ENCODE results near the gene CUZD1.

Gene CUZD1

DNA sequence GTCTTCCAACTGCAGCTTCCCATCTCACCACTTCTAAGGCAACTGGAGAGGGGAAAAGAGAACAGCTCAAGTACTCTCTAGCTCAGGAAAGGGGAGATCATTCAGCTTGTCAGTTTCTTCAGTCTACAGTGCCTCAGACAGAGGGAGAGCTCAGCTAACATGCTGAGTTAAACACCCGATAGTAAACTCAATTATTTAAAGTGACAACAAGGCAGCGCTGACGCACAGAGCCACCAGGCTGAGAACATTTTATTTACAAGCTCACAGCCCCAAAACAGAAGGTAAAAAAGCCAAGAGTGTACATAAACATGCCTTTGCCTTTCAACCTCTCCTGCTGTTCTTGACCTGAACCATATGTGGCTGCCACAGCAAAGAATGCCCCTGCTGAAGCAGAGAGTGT is 10.1 kb upstream of the CUZD1 start:
- no peak for DNase-seq (ENCODE audit: low spot score)

DNA sequence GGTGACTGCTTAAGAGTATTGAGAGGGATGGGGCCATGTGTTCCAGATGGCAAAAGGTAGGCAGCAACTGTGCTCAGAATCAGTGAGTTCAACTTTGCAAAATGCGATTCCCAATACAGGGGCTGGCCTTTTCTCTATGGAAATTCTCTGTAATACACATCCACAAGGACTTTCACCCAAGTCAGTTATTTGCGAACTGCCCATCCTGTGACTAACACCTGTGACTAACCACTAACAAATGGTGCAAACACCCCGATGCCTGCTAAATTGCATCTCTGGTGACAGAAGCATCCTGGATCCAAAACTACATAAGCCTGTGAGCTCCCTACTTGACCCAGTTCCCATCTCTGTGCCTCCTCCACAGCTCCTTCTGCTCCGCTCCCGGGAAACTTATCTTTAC is 9.0 kb upstream of the CUZD1 start:
- DNase-seq (ENCODE audit: low spot score) = peak; percentile 81

DNA sequence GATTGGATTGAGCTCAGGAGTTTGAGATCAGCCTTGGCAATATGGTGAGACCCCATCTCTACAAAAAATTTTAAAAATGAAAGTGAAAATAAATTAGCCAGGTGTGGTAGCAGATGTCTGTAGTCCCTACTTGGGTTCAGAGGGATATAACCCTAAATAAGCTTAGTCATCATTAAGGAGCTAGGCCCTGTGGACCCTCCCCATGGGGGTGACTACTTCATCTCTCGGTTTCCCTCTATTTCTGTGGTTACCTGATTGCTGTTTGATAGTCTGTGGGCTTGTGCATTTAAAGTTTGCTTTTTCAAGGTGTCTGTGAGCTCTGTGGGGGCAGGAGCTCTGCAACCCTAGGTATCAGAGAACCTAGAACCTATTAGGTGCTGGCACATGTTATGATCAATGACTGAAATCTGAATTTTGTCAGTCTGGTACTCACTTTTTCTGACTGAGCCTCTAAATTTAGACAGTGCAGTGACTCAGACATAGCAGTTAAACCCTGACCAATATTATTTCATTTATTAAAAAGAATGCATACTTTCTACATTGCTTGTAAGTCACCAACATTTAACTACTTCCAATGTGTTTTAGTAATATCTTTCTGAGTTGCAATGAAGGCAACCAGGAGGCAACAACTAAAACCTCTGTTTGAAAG is 8.1 kb upstream of the CUZD1 start:
- no peak for DNase-seq (ENCODE audit: low spot score)

- DNase-seq (ENCODE audit: low spot score) = no peak
Measured at GRCh38 chr10:122852261-122852660, 6.6 kb upstream of the CUZD1 start.

GRCh38 chr10:122850705-122851640 is 5.3 kb upstream of the CUZD1 start:
- no peak for DNase-seq (ENCODE audit: low spot score)

DNA sequence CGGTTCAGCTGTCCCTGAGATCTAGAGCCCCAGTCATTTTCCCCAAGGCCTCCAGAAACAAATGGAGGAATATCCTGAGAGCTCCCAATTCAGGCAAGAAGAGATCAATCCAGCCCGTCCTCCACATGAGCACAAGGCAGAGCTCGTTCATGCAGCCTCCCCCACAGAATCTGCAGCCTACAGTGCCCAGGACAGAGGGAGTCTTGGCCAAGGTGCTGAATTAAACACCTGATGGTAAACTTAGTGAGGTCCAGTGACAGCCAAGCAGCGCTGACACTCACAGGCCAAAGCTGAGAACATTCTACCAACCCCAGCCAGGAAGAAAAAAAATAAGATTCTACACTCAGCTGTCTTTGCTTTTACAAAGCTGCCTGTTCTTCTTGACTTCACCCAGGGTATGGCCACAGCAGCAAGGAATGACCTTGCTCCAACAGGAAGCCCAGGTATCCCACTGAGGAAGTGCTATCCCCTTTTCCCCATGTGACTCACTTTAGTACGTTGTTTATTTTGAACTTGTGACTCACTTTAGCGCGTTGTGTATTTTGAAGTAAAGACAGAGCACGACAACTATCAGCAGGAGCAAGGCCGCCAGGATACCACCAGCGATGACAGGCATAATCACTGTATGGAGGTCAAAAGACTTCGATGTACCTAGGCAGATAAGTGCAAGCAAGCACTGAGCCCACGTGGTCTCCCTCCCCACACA is 4.4 kb upstream of the CUZD1 start:
- DNase-seq (ENCODE audit: low spot score) = no peak

DNA sequence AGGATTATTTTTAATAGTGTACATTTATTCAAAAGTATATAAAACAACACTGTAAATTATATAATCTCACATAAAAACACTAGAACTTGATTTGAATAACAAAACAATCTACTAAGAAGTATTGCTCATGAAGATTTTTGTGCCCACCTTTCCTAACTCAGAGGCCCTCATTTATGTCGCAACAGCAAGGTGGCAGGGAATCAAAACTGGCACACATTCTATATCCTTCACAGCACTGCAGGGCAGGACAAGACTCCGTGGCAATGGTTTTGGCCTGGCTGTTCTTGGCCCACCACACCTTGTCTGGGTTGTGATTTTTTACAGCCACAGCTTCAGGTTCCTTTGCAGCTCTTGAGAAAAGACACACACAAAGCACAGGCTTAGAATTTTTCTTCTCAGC is 3.4 kb upstream of the CUZD1 start:
- no peak for DNase-seq (ENCODE audit: low spot score)

GRCh38 chr10:122847782-122848604 is 2.3 kb upstream of the CUZD1 start:
- no peak for DNase-seq (ENCODE audit: low spot score)

- DNase-seq (ENCODE audit: low spot score) = no peak
Measured at GRCh38 chr10:122844146-122844545, 1.5 kb downstream of the CUZD1 start.

DNA sequence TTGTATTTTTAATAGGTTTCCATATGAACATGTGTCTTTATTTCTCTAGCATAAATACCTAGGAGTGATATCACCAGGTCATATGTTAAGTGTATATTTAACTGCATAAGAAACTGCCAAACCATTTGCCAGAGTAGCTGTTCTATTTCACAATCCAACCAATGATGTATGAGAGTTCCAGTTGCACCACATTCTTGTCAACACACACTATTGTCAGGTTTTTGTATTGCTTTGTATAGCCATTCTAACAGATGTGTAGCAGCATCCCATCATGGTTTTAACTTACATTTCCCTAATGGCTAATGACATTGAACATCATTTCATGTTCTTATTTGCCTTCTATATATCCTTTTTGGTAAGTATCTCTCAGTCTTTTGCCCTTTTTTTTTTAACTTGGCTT is 4.1 kb downstream of the CUZD1 start:
- no peak for DNase-seq (ENCODE audit: low spot score)

DNA sequence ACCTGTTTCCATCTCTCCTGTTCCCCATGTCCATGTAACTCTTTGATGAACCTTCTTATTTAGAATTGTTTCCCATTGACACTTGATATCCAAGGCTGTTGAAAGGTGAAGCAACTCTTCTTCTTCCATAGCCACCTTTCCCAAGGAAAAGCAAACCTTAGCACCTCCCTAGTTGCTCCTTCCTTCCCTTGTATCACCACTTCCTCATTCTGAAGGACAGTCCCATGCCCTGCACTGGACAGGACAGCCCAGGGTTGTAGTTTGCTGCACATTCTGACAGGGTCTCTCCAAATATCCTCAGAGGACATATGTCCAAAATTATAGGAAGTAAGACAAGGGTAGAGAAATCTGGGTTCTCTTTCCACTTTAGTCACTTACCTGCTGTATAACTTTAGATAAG is 6.2 kb downstream of the CUZD1 start:
- no peak for DNase-seq (ENCODE audit: low spot score)

- DNase-seq (ENCODE audit: low spot score) = no peak
Measured at GRCh38 chr10:122838880-122839279, 6.8 kb downstream of the CUZD1 start.

GRCh38 chr10:122835908-122836307 is 9.7 kb downstream of the CUZD1 start:
- DNase-seq (ENCODE audit: low spot score) = no peak

DNA sequence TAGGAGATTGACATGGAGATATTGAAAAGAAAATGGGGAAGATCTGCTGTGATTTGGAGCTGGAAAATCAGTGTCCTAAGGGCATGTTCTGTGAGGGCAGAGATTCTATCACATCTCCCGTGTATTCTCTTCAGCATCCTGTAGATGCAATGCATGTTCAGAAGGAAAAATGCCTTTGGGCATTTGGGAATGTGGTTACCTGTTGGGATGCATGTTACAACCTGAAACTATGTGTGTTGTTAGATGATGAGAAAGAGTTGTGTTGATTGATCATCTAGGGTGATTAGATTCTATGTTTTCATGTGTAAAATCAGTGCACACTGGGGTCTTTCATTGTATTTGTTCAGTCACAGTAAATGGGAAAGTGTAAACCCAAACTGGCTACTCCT is 14.7 kb downstream of the CUZD1 start:
- DNase-seq (ENCODE audit: low spot score) = no peak

GRCh38 chr10:122830273-122830964 is 15.2 kb downstream of the CUZD1 start:
- no peak for DNase-seq (ENCODE audit: low spot score)

DNA sequence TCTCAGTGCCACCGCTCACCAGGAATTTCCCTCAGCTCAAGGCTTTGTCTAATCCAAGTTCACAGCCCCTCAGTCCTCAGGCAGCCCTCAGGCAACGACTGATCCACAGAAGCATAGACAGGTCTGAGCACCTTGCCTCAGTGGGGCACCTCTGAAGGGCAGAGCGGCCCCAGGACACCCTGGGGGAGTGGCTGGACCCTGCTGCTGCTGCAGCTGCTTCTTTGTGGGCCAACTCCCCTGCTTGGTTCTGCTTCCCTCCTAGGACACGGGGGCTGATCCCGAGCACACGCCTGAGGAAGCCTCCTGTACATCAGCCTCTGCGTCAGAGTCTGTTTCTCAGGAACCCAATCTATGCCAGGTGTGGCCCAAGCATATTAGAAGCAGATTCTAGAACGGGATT is 16.2 kb downstream of the CUZD1 start:
- no peak for DNase-seq (ENCODE audit: low spot score)

DNA sequence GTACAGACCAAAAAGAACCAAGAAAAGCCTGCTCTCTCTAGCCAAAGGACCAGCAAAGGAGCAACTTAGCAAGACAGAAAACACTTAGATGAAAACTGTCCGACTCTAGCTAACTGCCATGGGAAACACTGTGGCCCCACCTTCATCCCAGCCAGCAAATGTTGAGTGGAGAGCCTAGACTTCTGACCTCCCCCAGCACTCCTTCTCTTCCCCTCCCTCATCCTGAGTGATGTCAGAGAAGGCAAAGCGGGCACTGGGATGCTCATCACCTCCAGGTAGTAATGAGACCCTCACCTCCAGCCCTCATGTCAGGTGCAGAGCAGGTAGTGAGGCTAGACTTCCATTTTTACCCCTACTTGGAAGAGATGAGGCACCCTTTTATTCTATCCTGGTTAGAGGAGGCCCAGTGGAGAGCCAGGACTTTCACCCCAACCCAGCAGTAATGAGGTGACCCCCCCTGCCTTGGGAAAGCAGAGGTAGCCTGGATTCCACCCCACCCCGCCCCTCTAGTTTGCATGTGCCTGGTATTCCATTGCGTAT is 16.9 kb downstream of the CUZD1 start:
- DNase-seq (ENCODE audit: low spot score) = no peak

GRCh38 chr10:122827302-122827701 is 18.4 kb downstream of the CUZD1 start:
- DNase-seq (ENCODE audit: low spot score) = no peak

DNA sequence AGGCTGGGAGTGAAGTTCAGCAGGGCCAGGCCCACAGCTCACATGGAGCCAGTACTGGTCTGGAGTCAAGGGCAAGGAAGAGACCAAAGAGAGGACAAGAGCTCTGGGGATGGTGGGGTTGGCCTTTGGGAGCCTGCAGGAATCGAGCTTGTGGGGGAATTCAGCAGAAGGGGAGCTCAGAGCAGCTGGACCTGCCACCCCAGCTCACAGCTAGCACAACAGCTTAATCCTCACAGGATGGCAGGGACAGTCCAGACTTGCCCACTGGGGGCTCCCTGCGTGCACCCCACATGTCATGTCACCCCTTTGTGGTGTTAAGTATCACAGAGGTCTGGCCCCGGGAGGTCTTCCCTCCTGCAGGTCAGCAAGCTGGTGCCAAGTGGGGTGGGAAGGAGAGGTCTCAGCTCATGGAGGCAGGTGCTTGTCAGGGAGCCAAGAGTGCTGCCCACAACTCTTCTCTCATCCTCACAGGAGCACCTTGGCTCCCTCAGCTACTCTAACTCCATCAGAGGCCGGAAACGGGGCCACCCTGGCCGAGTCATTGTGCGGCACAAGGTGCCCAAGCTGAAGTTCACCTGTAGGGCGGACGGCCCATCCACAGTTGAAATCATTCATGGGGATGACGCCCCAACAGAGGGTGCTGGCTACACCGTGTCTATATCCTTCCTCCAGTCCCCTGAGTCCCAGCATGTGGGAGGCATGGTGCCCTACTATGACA is 22.5 kb downstream of the CUZD1 start:
- no peak for DNase-seq (ENCODE audit: low spot score)

DNA sequence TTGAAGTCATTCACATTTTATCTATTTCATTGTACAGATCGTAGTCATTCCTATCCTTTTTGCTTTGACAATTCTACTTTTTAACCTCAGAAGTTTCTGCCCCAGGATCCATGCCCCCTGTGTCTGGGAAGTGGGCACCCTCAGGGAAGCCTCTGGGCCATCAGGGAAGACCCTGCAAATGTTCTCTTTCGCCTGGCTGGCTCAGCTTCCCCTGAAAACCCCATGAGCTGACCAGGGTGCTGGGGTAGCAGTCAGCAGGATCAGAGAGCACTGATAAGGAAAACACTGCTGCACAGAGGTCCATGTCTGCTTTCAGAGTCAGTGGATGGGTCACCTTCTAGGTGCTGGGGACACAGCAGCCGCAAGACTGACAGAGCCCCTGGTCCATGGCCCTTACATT is 23.8 kb downstream of the CUZD1 start:
- DNase-seq (ENCODE audit: low spot score) = no peak

- no peak for DNase-seq (ENCODE audit: low spot score)
Measured at GRCh38 chr10:122815458-122815857, 30.2 kb downstream of the CUZD1 start.

All from RKO (cell line).